MCF 10A (cell line): ENCODE data around the gene TAF4. TPM values are rescaled to one million over a fixed set of nuclear protein-coding genes. Genes with fewer than 3 reads are reported as not detected.
A peak's percentile ranks its signal among the peaks of the same experiment; 100 is the strongest.

Experiments
- BruUV-seq: library from RNA; stranded (reverse); fragments of 400-500 nt; replicated peaks from 2 replicates; lab custom pipeline; 2021; lab: Mats Ljungman, UMichigan
- CTCF ChIA-PET: fragments of 300-600 bp; sonication (Branson Sonifier 250); formaldehyde crosslinking; extraction: SDS; loops from one replicate; lab custom pipeline; 2021; ENCODE audit warnings: antibody characterized with exemption, inconsistent platforms; lab: Yijun Ruan, JAX
- POLR2A ChIA-PET: fragments of 300-600, 350-650 bp; sonication (Branson Sonifier 250); formaldehyde crosslinking; extraction: SDS; loops from one replicate; lab custom pipeline; 2020; ENCODE audit warnings: antibody characterized with exemption, inconsistent platforms; lab: Yijun Ruan, JAX
- DNase-seq: peaks from one replicate; pipeline ENCODE4 v3.0.0-alpha.2; 2018; ENCODE audit not compliant: unreplicated experiment
- H3K27ac Mint-ChIP-seq: one replicate; pipeline ENCODE4 v1.8.0; 2022; ENCODE audit warnings: mild to moderate bottlenecking, low read depth, mixed read lengths; ENCODE audit not compliant: unreplicated experiment
- H3K27me3 Mint-ChIP-seq: one replicate; pipeline ENCODE4 v1.8.0; 2022; ENCODE audit warnings: mixed read lengths; ENCODE audit not compliant: insufficient read depth, unreplicated experiment
- H3K36me3 Mint-ChIP-seq: one replicate; pipeline ENCODE4 v1.8.0; 2022; ENCODE audit warnings: mild to moderate bottlenecking, moderate library complexity, mixed read lengths; ENCODE audit not compliant: insufficient read depth, unreplicated experiment
- H3K4me1 Mint-ChIP-seq: one replicate; pipeline ENCODE4 v1.8.0; 2022; ENCODE audit warnings: mixed read lengths; ENCODE audit not compliant: insufficient read depth, unreplicated experiment
- H3K4me3 Mint-ChIP-seq: one replicate; pipeline ENCODE4 v1.8.0; 2022; ENCODE audit warnings: mild to moderate bottlenecking, moderate library complexity, mixed read lengths; ENCODE audit not compliant: unreplicated experiment
- H3K9me3 Mint-ChIP-seq: one replicate; pipeline ENCODE4 v1.8.0; 2022; ENCODE audit warnings: mixed read lengths; ENCODE audit not compliant: unreplicated experiment
- intact Hi-C: fragments of 100-400 bp; cut with micrococcal nuclease; formaldehyde crosslinking; loops from 2 replicates; pipeline ENCODE4 v1.14.1; 2022
- total RNA-seq: library from RNA; stranded (reverse); gene quantifications from 2 replicates; pipeline ENCODE4 v1.2.3, GENCODE V29; 2022
- TF ChIP-seq, protein P1 (sequence below): fragments of 200-600 bp; IDR thresholded peaks from one replicate; pipeline ENCODE4 v1.8.0; 2022; ENCODE audit warnings: antibody characterized with exemption, mild to moderate bottlenecking; ENCODE audit not compliant: unreplicated experiment

TAF4 gene
- total RNA-seq, 1 experiment from 2014 or later: 15.9 TPM

DNA sequence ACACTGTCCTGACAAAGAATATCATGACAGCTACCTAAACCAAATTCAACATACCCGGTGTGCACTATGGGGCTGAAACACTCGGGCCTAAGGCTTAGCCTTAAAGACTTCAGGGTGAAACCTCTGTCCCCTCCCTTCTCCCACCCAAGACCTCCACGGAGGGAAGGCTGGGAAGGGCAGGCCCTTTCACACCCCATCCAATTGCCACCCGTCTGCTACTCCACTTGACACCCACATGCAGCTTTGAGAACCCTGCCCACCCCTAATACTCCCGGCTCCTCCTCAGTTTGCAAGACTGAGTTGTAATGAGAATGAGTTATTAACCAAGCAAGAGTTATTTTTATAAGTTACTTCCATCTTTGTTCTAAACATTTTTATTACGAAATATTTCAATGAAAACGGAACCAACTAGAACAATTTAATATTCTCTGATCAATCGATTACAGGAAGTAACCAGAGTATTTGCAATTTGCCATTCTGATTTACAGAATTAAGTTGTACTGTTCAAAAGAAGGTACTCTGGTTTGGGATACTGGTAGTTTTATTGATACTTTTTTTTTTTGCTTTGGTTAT lies 3.7 kb downstream of the TAF4 start:
- TF ChIP-seq, protein P1, sequence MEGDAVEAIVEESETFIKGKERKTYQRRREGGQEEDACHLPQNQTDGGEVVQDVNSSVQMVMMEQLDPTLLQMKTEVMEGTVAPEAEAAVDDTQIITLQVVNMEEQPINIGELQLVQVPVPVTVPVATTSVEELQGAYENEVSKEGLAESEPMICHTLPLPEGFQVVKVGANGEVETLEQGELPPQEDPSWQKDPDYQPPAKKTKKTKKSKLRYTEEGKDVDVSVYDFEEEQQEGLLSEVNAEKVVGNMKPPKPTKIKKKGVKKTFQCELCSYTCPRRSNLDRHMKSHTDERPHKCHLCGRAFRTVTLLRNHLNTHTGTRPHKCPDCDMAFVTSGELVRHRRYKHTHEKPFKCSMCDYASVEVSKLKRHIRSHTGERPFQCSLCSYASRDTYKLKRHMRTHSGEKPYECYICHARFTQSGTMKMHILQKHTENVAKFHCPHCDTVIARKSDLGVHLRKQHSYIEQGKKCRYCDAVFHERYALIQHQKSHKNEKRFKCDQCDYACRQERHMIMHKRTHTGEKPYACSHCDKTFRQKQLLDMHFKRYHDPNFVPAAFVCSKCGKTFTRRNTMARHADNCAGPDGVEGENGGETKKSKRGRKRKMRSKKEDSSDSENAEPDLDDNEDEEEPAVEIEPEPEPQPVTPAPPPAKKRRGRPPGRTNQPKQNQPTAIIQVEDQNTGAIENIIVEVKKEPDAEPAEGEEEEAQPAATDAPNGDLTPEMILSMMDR: no peak
- CTCF ChIA-PET: interaction anchor here (0.6 to 0.9 kb wide), 2 partner anchors 51 to 853 kb away, joined by 4 read pairs; no protein-coding TSS in a partner anchor
- Mint-ChIP-seq H3K27me3 (no peaks in the 10 kb centered on the region), H3K4me3 (peak overlapping the region; percentile 63), H3K9me3 (no peaks in the 10 kb centered on the region), H3K27ac (no peak overlapping the region), H3K4me1 (peaks cover 17% of the 10 kb centered on the region), H3K36me3 (peaks cover 24% of the 10 kb centered on the region)
- no TSS peak for BruUV-seq
- POLR2A ChIA-PET: interaction anchor here (0.6 to 2.4 kb wide), 3 partner anchors 60 to 259 kb away, joined by 3 to 9 read pairs (median 4); partner anchors contain the start of gene LSM14B
- DNase-seq: no peak
- intact Hi-C loops: no loop called here

DNA sequence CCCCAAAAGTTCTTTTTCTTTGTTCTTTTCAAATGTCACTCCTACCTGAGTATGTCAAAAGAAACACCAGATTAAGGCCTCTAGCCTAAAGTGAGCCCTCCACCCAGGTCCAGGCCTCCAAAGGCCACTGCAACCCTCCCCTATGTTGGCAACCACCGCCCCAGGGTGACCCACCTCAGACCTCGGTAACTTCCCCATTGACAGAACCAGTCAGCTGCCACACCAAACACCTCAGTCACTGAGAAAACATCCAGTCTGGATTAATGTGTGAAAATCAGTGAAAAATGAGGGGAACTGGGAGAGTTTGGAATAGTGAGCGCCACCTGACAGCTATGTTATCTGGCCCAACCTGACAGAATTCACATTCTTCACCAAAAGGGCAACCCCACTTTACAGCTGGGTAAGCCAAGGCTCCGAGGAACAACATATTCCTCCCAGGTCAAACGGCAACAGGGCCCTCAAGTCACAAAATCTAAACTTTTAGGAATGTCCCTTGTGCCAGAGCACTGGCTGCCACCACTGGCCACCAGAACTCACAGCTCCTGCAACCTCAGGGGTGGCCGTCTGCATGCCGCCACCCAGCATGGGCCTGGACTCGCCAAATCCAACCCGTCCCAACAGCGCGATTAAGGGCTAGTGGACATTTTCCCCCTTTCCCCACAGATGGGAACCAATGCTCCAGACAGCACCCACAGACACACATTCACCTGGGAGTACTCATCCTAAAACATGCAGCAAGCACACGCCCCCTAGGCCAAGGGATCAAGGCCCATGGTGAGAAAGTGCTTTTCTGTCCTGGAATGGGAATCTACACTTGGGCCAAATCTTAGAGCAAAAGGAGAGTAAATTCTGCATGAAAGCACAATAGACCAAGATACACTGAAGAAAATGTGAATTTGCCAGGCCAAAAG lies 4.8 kb downstream of the TAF4 start:
- H3K27me3 Mint-ChIP-seq: no peaks in the 10 kb centered on the region
- TF ChIP-seq, protein P1: no peak
- CTCF ChIA-PET: interaction anchor here (0.8 kb wide), 2 partner anchors 50 to 75 kb away, joined by 4 read pairs; no protein-coding TSS in a partner anchor
- POLR2A ChIA-PET: interaction anchor here (0.6 to 2.4 kb wide), 5 partner anchors 61 to 188 kb away, joined by 4 to 9 read pairs (median 4); partner anchors contain the start of genes LSM14B, PSMA7 and SS18L1
- H3K9me3 Mint-ChIP-seq: no peaks in the 10 kb centered on the region
- intact Hi-C loops: no loop called here
- H3K36me3 Mint-ChIP-seq: peaks cover 20% of the 10 kb centered on the region
- BruUV-seq: no TSS peak
- H3K4me1 Mint-ChIP-seq: peaks cover 14% of the 10 kb centered on the region
- H3K4me3 Mint-ChIP-seq: no peak overlapping the region
- H3K27ac Mint-ChIP-seq: peak overlapping the region; percentile 31
- no peak for DNase-seq

DNA sequence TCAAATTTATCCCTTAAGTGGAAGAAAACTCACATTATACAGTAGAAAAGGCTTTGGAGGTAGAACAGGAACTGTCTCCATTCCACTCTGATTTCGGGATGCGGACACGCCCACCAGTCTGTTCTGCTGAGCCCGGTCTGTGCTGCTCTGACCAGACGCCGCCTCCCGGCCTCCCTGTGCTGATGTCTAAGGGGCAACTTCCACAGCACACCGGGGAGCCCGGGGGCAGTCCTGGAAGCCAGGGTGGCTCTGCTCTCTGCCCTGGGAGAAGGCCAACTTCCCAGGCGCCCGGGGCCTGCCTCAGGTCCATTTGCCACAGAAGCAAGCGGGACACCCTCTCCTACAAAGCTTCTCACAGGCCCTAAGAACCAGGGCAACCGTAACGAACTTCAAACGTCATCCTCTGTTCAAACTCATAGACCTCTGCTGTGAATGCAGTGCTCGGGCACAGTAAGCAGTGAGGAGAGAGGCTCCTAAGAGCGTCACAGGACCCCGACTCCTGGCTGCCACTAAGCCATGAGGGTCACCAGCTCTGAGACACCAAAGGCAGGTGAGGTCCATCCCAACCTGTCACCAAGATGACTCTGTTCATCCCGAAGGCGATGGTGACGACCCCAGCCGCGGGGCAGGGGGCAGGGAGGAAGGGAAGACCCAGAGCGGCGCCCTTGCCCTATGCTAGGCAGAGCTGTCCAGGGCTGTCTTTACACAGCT lies 5.6 kb downstream of the TAF4 start:
- no peak overlapping the region for H3K4me3 Mint-ChIP-seq
- H3K27ac Mint-ChIP-seq: peak overlapping the region; percentile 31
- H3K36me3 Mint-ChIP-seq: peaks cover 14% of the 10 kb centered on the region
- DNase-seq: no peak
- H3K4me1 Mint-ChIP-seq: peaks cover 14% of the 10 kb centered on the region
- no TSS peak for BruUV-seq
- ChIA-PET POLR2A (interaction anchor here (0.7 to 2.4 kb wide), 4 partner anchors 62 to 83 kb away, joined by 4 to 9 read pairs (median 4); partner anchors contain the start of genes LSM14B, PSMA7 and SS18L1), CTCF (interaction anchor here (0.8 to 1.0 kb wide), 3 partner anchors 49 to 76 kb away, joined by 3 to 4 read pairs (median 4); no protein-coding TSS in a partner anchor)
- no peaks in the 10 kb centered on the region for H3K9me3 Mint-ChIP-seq
- no peaks in the 10 kb centered on the region for H3K27me3 Mint-ChIP-seq
- intact Hi-C loops: no loop called here
- TF ChIP-seq, protein P1: no peak
